HT1080 (cell line): Measurements from ENCODE around the gene KRTAP20-3. TPM values are rescaled to one million over a fixed set of nuclear protein-coding genes. Genes with fewer than 3 reads are reported as not detected.

Experiments
- DNase-seq: peaks from one replicate; pipeline ENCODE4 v3.0.0-alpha.2; 2015; ENCODE audit warnings: low read depth
- small RNA-seq: library from RNA; depleted of rRNA; stranded (forward); fragments of <200 nt; gene quantifications from one replicate; pipeline ENCODE3, GENCODE V24; 2014
- total RNA-seq: library from RNA; depleted of rRNA; stranded (reverse); fragments of >200 nt; shearing (Covaris generic); gene quantifications from 2 replicates; pipeline ENCODE4 v1.2.3, GENCODE V29; 2014; rRNA removed

The KRTAP20-3 gene
- total RNA-seq, 1 experiment from 2014 or later, result not detected

DNA sequence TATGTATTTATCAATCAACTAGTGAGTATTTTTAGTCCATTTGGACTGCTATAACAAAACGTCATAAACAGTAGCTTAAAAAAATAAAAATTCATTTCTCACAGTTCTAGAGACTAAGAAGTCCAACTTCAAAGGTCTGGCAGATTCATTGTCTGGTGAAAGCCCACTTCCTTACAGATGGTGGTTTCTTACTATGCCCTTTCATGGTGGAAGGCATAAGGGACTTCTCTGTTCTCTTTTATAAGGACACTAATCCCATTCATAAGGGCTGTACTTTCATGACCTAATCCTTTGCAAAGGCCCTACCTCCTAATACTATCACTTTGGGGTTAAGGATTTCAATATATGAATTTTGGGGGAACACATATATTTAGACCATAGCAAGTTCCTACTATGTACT is 37.9 kb downstream of the KRTAP20-3 start:
- DNase-seq, result no peak

DNA sequence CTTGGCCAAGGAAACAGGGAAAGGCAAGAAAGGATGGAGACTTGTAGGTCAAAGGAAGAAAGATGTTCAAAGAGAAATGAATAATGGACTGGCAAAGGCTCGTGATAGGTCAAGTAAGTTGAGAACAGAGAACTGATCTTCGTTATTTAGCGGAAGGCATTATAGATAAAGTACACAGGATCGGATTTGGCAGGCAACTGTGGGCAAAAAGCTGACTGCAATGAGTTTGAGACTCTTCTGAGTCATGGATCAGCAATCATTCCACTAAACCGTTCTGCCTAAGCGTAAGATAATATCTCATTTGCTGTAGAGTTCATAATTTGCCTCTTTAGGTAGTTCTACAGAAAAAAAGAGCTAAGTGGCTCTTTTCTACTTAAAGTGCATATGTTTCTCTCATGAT is 41.8 kb downstream of the KRTAP20-3 start:
- no peak for DNase-seq

DNA sequence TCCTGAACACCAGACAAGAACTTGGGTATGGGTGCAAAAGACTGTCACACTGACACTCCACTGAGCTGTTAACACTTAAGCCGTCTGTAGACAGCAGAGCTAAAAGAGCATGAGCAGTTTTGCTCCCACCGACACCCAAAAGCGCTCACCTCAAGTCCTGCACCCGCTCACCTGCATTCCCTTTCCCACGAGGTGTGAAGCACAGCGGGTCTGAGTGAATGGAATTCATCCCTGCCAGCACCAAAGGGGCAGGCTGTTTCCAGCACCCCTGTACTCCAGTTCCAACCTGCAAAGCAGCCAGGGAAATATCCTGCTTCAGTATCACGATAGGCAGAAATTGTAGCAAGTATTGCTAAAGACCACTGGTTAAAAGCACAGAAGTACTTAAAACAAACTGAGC is 47.2 kb downstream of the KRTAP20-3 start:
- no peak for DNase-seq

Small RNA genes lying within 50 kb of the gene (small RNA-seq; reads per million reads assigned to genes)
- gene KRTAP20-1 (not detected), gene KRTAP20-3 (not detected), gene KRTAP20-4 (not detected), gene KRTAP22-1 (not detected)

Other genes with a start within 250 kb of the KRTAP20-3 start
- not detected in 2 replicates for gene KRTAP13-1, start 246.8 kb upstream of the KRTAP20-3 start, total RNA-seq
- gene KRTAP13-3, start 216.9 kb upstream of the KRTAP20-3 start, total RNA-seq, result not detected in 2 replicates
- gene KRTAP13-4, start 212.6 kb upstream of the KRTAP20-3 start, total RNA-seq, result not detected in 2 replicates
- gene KRTAP15-1, start 202.6 kb upstream of the KRTAP20-3 start, total RNA-seq, result not detected in 2 replicates
- gene KRTAP19-1, start 162.5 kb upstream of the KRTAP20-3 start, total RNA-seq, result not detected in 2 replicates
- gene KRTAP19-2, start 155.4 kb upstream of the KRTAP20-3 start, total RNA-seq, result not detected in 2 replicates
- gene KRTAP19-3, start 150.9 kb upstream of the KRTAP20-3 start, total RNA-seq, result not detected in 2 replicates
- not detected in 2 replicates for gene KRTAP19-4, start 145.7 kb upstream of the KRTAP20-3 start, total RNA-seq
- gene KRTAP19-5, start 140.7 kb upstream of the KRTAP20-3 start, total RNA-seq, result not detected in 2 replicates
- not detected in 2 replicates for gene KRTAP19-6, start 101.0 kb upstream of the KRTAP20-3 start, total RNA-seq
- gene KRTAP19-7, start 81.5 kb upstream of the KRTAP20-3 start, total RNA-seq, result not detected in 2 replicates
- not detected in 2 replicates for gene KRTAP22-2, start 52.5 kb upstream of the KRTAP20-3 start, total RNA-seq
- not detected in 2 replicates for gene KRTAP6-3, start 50.4 kb upstream of the KRTAP20-3 start, total RNA-seq
- not detected in 2 replicates for gene KRTAP6-2, start 44.0 kb upstream of the KRTAP20-3 start, total RNA-seq
- gene KRTAP22-1, start 41.8 kb upstream of the KRTAP20-3 start, total RNA-seq, result not detected in 2 replicates
- gene KRTAP6-1, start 28.9 kb upstream of the KRTAP20-3 start, total RNA-seq, result not detected in 2 replicates
- not detected in 2 replicates for gene KRTAP20-1, start 26.4 kb upstream of the KRTAP20-3 start, total RNA-seq
- gene KRTAP20-4, start 22.2 kb upstream of the KRTAP20-3 start, total RNA-seq, result not detected in 2 replicates
- not detected in 2 replicates for gene KRTAP20-2, start 7.7 kb upstream of the KRTAP20-3 start, total RNA-seq
- gene KRTAP21-3, start 75.9 kb downstream of the KRTAP20-3 start, total RNA-seq, result not detected in 2 replicates
- not detected in 2 replicates for gene KRTAP21-2, start 104.4 kb downstream of the KRTAP20-3 start, total RNA-seq
- not detected in 2 replicates for gene KRTAP21-1, start 112.6 kb downstream of the KRTAP20-3 start, total RNA-seq
- not detected in 2 replicates for gene KRTAP8-1, start 170.4 kb downstream of the KRTAP20-3 start, total RNA-seq
- gene KRTAP7-1, start 186.9 kb downstream of the KRTAP20-3 start, total RNA-seq, result not detected in 2 replicates
- gene KRTAP11-1, start 238.7 kb downstream of the KRTAP20-3 start, total RNA-seq, result not detected in 2 replicates